ENCODE data around the gene HNRNPLL.

- no peak for TF ChIP-seq CTCF (IDR thresholded peaks at IDR 0.05 in 8 of 11, conservative IDR thresholded peaks at IDR 0.05 in 3 of 11)
- no peak for TF ChIP-seq POLR2A (IDR thresholded peaks at IDR 0.05)
These were observed 51.0 kb downstream of the HNRNPLL start for GRCh38 chr2:38551746-38552145.
